Lower lobe of right lung (tissue), 2 donors: ENCODE data around the gene DZANK1. TPM values are rescaled to one million over a fixed set of nuclear protein-coding genes. Genes with fewer than 3 reads are reported as not detected.

Experiments
- ATAC-seq, 2 donors: fragments of 200-7000 bp; cut with Tn5 transposase; one replicate each; pipeline ENCODE4 v1.9.1; 2020 to 2022; ENCODE audit warnings: mild to moderate bottlenecking in 2 of 2, moderate library complexity in 2 of 2
- DNase-seq: peaks from one replicate; pipeline ENCODE4 v3.0.0-alpha.2; 2020
- H3K27ac ChIP-seq: fragments of 200-600 bp; one replicate; pipeline ENCODE4 v1.8.0; 2022
- H3K27me3 ChIP-seq: fragments of 200-600 bp; one replicate; pipeline ENCODE4 v1.8.0; 2022; ENCODE audit warnings: low read depth
- H3K36me3 ChIP-seq: fragments of 200-600 bp; one replicate; pipeline ENCODE4 v1.8.0; 2022; ENCODE audit warnings: mild to moderate bottlenecking
- H3K4me1 ChIP-seq: fragments of 200-600 bp; one replicate; pipeline ENCODE4 v1.8.0; 2022
- H3K4me3 ChIP-seq: fragments of 200-600 bp; one replicate; pipeline ENCODE4 v1.8.0; 2022; ENCODE audit warnings: mild to moderate bottlenecking
- H3K9me3 ChIP-seq: fragments of 200-600 bp; one replicate; pipeline ENCODE4 v1.8.0; 2022
- intact Hi-C: fragments of 100-400 bp; cut with DNase I; formaldehyde crosslinking; loops from one replicate; pipeline ENCODE4 v1.11.0; 2022
- total RNA-seq: library from RNA; stranded (reverse); fragmentation: NEBNext Ultra II Directional; extraction: Animal tissue kit (Norgen Biotek cat#: 25700); gene quantifications from one replicate; pipeline ENCODE4 v1.2.1, GENCODE V29; 2021
- TF ChIP-seq, protein P1 (sequence below): fragments of 200-600 bp; IDR thresholded peaks from one replicate; pipeline ENCODE4 v1.8.0; 2022; ENCODE audit warnings: antibody characterized with exemption, mild to moderate bottlenecking
- donor health status: DM: no; HTN: yes; CAD: no; lungs with severe emphysema.

DZANK1 gene
- total RNA-seq, 1 donor from 2014 or later: 3.4 TPM

DNA sequence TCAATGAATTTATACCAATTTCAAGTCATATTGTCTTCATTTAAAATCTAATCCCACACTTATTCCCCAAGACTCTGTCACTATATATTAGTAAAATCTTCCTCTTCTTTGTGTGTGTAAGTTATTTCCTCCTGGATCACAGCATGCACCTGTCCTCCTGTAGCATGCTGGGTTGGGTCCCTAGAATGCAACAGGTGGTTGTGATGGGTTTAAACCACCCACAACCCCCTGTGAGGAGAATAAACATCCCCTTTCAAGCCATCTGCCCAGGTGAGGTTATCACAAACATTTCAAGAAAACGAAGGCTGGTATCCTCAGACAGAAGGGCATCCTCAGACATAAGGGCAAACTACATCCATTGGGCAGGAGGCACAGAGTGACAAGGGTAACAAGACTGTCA lies 26.4 kb downstream of the DZANK1 start:
- ATAC-seq (no peak), DNase-seq (no peak)
- H3K9me3 ChIP-seq: no peaks in the 10 kb centered on the region
- H3K36me3 ChIP-seq: no peaks in the 10 kb centered on the region
- peaks cover 8% of the 10 kb centered on the region for H3K4me1 ChIP-seq
- TF ChIP-seq, protein P1, sequence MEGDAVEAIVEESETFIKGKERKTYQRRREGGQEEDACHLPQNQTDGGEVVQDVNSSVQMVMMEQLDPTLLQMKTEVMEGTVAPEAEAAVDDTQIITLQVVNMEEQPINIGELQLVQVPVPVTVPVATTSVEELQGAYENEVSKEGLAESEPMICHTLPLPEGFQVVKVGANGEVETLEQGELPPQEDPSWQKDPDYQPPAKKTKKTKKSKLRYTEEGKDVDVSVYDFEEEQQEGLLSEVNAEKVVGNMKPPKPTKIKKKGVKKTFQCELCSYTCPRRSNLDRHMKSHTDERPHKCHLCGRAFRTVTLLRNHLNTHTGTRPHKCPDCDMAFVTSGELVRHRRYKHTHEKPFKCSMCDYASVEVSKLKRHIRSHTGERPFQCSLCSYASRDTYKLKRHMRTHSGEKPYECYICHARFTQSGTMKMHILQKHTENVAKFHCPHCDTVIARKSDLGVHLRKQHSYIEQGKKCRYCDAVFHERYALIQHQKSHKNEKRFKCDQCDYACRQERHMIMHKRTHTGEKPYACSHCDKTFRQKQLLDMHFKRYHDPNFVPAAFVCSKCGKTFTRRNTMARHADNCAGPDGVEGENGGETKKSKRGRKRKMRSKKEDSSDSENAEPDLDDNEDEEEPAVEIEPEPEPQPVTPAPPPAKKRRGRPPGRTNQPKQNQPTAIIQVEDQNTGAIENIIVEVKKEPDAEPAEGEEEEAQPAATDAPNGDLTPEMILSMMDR: no peak
- no peak overlapping the region for H3K27ac ChIP-seq
- H3K27me3 ChIP-seq: no peaks in the 10 kb centered on the region
- no peak overlapping the region for H3K4me3 ChIP-seq
- intact Hi-C loops: no loop called here

DNA sequence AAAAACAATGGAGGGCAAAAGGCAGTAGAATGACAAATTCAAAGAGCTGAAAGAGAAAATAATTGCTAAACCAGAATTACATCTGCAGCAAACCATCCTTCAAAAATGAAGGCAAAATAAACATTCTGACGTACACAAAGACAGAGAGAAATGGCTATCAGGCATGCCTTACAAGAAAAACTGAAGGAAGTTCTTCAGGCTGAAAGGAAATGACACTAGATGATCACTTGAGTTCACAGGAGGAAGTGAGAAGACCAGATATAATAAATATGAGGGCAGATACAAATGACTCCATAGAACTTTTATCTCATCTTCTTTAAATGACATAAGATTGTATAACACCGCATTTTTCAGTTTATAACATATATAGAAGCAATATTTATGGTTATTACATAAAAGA lies 30.0 kb downstream of the DZANK1 start:
- Histone ChIP-seq H3K4me3 (no peak overlapping the region), H3K4me1 (no peaks in the 10 kb centered on the region), H3K9me3 (no peaks in the 10 kb centered on the region), H3K27me3 (no peaks in the 10 kb centered on the region), H3K27ac (no peak overlapping the region), H3K36me3 (no peaks in the 10 kb centered on the region)
- ATAC-seq: no peak
- DNase-seq: no peak
- TF ChIP-seq, protein P1: no peak
- intact Hi-C loops: no loop called here

DNA sequence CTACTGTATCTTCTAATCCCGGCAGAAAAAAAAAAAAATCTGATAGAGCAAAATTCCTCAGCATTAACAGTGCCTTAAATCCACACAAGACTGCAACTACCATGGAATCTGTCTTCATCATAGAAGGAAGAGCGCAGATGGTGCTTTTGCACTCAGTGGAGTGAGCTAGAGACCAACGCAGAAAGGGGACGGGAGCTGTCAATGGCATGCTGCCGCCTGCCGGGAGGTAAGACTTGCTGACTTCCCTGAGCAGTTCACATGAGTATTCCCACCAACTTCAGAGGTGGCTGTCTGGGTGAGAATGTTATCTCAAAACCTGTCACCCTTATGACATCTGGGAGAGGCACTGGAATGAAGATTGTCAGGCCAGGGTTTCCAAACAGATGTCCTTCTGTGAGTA lies 35.6 kb downstream of the DZANK1 start:
- H3K27me3 ChIP-seq: no peaks in the 10 kb centered on the region
- no peaks in the 10 kb centered on the region for H3K9me3 ChIP-seq
- H3K27ac ChIP-seq: no peak overlapping the region
- peaks cover 8% of the 10 kb centered on the region for H3K4me1 ChIP-seq
- intact Hi-C loops: no loop called here
- H3K4me3 ChIP-seq: no peak overlapping the region
- no peaks in the 10 kb centered on the region for H3K36me3 ChIP-seq
- TF ChIP-seq, protein P1: no peak
- DNase-seq (no peak), ATAC-seq (no peak)

DNA sequence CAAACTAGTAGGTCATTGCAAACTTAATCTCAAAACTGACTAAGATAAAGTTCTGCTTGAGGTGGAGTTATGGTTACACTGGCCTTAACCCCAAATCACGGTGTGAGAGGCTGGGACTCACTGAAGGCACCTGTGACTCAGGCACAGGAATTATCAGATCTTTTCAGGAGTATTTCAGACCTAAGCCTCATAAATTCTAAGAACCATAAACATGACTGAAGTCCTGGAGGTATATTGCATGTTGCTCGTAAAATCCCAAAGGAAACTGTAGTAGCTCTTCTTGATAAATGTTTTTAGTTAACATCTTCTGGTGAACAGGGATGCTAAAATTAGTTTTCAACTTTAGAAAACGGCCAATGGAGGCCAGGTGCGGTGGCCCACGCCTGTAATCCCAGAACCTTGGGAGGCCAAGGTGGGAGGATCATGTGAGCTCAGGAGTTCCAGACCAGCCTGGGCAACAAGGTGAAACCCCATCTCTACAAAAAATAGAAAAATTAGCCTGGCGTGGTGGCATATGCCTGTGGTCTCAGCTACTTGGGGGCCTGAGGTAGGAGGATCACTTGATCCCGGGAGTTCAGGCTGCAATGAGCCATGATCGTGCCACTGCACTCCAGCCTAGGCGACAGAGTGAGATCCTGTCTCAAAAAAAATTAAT lies 36.5 kb downstream of the DZANK1 start:
- Histone ChIP-seq H3K4me1 (peaks cover 8% of the 10 kb centered on the region), H3K27ac (no peak overlapping the region), H3K4me3 (no peak overlapping the region), H3K36me3 (no peaks in the 10 kb centered on the region), H3K27me3 (no peaks in the 10 kb centered on the region), H3K9me3 (no peaks in the 10 kb centered on the region)
- TF ChIP-seq, protein P1: no peak
- DNase-seq: no peak
- intact Hi-C loops: no loop called here
- no peak for ATAC-seq

DNA sequence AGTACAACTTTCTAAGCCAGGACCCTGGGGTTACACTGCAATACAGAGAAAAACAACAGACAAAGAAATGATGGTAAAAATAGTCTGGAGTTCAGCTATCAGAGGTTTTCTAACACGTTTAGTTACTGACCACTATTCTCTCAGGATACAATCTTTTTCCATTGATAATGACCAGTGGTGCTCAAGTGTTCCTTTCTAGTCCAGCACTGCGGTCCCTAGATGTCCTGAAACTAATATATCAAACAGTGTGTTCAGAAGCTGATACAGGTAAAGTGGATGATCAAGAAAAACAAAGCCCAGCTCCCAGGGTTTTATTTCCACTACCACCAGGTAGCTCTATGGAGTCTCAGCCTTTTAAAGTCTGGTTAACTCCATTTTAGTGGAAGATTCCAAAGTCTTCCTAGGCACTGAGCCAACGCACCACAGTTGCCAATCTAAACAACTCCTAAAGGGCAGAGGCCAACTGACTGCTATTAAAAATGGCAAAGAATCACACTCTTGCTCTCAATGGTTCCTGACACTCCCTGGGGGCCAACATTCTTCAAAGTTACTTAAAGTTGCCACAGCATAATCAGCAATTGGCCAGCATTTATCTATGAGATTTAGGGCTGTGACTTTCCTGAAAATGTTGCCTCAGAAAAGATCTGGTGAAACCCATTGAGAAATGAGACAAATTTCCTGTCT lies 38.2 kb downstream of the DZANK1 start:
- Histone ChIP-seq H3K27ac (peak overlapping the region; percentile 10), H3K27me3 (no peaks in the 10 kb centered on the region), H3K4me1 (peaks cover 8% of the 10 kb centered on the region), H3K4me3 (no peak overlapping the region), H3K9me3 (no peaks in the 10 kb centered on the region), H3K36me3 (no peaks in the 10 kb centered on the region)
- peak; percentile 36 to 55 for ATAC-seq
- no peak for DNase-seq
- intact Hi-C loops: no loop called here
- TF ChIP-seq, protein P1: no peak
